Hepatocyte (in vitro differentiated cells): ENCODE results near the gene CMSS1. TPM values are rescaled to one million over a fixed set of nuclear protein-coding genes. Genes with fewer than 3 reads are reported as not detected.

Experiments used
- DNase-seq: peaks from one replicate; pipeline ENCODE4 v3.0.0-alpha.2; 2016; ENCODE audit warnings: low spot score
- H2AFZ ChIP-seq: fragments of 200-600 bp; sonication (generic); 2 replicates; pipeline ENCODE4 v1.6.0; 2016; ENCODE audit warnings: antibody characterized with exemption, mild to moderate bottlenecking
- H3K27ac ChIP-seq: fragments of 200-600 bp; sonication (generic); 2 replicates; pipeline ENCODE4 v1.5.1; 2016; ENCODE audit warnings: mild to moderate bottlenecking
- H3K27me3 ChIP-seq: fragments of 200-600 bp; sonication (generic); 2 replicates; pipeline ENCODE4 v1.6.1; 2016
- H3K36me3 ChIP-seq: fragments of 200-600 bp; sonication (generic); replicated peaks from 2 replicates; pipeline ENCODE4 v1.5.1; 2016; ENCODE audit warnings: low read depth; ENCODE audit not compliant: insufficient read depth
- H3K4me1 ChIP-seq: fragments of 200-600 bp; sonication (generic); 2 replicates; pipeline ENCODE4 v1.5.1; 2016; ENCODE audit warnings: mild to moderate bottlenecking, moderate library complexity; ENCODE audit not compliant: insufficient read depth
- H3K4me2 ChIP-seq: fragments of 200-600 bp; sonication (generic); 2 replicates; pipeline ENCODE4 v1.6.0; 2016
- H3K4me3 ChIP-seq: fragments of 200-600 bp; sonication (generic); 2 replicates; pipeline ENCODE4 v1.5.1; 2016; ENCODE audit warnings: mild to moderate bottlenecking
- H3K79me2 ChIP-seq: fragments of 200-600 bp; sonication (generic); 2 replicates; pipeline ENCODE4 v1.6.0; 2017; ENCODE audit warnings: mild to moderate bottlenecking
- H3K9me2 ChIP-seq: fragments of 200-600 bp; sonication (generic); replicated peaks from 2 replicates; pipeline ENCODE4 v1.6.0; 2017; ENCODE audit warnings: mild to moderate bottlenecking; ENCODE audit not compliant: insufficient read depth
- H3K9me3 ChIP-seq: fragments of 200-600 bp; sonication (generic); 2 replicates; pipeline ENCODE4 v1.5.1; 2016; ENCODE audit warnings: low read depth, mild to moderate bottlenecking
- H4K20me1 ChIP-seq: fragments of 200-600 bp; sonication (generic); 2 replicates; pipeline ENCODE4 v1.6.0; 2016; ENCODE audit warnings: mild to moderate bottlenecking; ENCODE audit not compliant: insufficient read depth, poor library complexity, severe bottlenecking
- CTCF ChIP-seq: fragments of 200-600 bp; sonication (generic); IDR thresholded peaks from 2 replicates; pipeline ENCODE4 v1.5.1; 2016; ENCODE audit warnings: antibody characterized with exemption, mild to moderate bottlenecking; ENCODE audit not compliant: poor library complexity
- EZH2 ChIP-seq: fragments of 200-600 bp; sonication (generic); IDR thresholded peaks from 2 replicates; pipeline ENCODE4 v1.6.1; 2016; ENCODE audit warnings: antibody characterized with exemption, mild to moderate bottlenecking, borderline replicate concordance
- EZH2phosphoT487 ChIP-seq: fragments of 200-600 bp; sonication (generic); IDR thresholded peaks from one replicate; pipeline ENCODE4 v1.6.1; 2018; ENCODE audit warnings: antibody characterized with exemption, mild to moderate bottlenecking, low read depth, moderate library complexity; ENCODE audit not compliant: unreplicated experiment, severe bottlenecking
- WGBS: methylation state at CpG from one replicate; pipeline ENCODE4 v1.1.6; 2016; ENCODE audit warnings: low lambda C conversion rate; ENCODE audit errors: missing lambda C conversion rate; 5-methylcytosine and 5-hydroxymethylcytosine counted together
- polyA plus RNA-seq: library from polyadenylated mRNA; unstranded; fragments of >200 nt; fragmentation: Nextera tagmentation; extraction: Ambion mirVana; gene quantifications from 2 replicates; pipeline ENCODE4 v1.2.1, GENCODE V29; 2016
- total RNA-seq: library from RNA; depleted of rRNA; stranded (reverse); fragments of >200 nt; gene quantifications from 2 replicates; pipeline ENCODE4 v1.2.3, GENCODE V29; 2014

Gene CMSS1
- total and polyA plus RNA-seq, 2 experiments from 2014 or later, result 11.8 to 17.0 TPM

GRCh38 chr3:99949956-99950670, 132.5 kb downstream of the CMSS1 start:
- Histone ChIP-seq H3K4me1 (peaks cover 35% of the 10 kb centered on the region), H2AFZ (no peak overlapping the region), H3K79me2 (no peaks in the 10 kb centered on the region), H4K20me1 (no peaks in the 10 kb centered on the region), H3K27me3 (no peaks in the 10 kb centered on the region), H3K4me2 (peak overlapping the region; percentile 2), H3K36me3 (no peaks in the 10 kb centered on the region), H3K9me2 (no peaks in the 10 kb centered on the region), H3K4me3 (no peak overlapping the region), H3K27ac (peak overlapping the region; percentile 35), H3K9me3 (no peaks in the 10 kb centered on the region)
- DNase-seq, result no peak
- 87% methylated on average over 5 of the region's 5 CpGs for WGBS
- TF ChIP-seq CTCF, result no peak
- TF ChIP-seq EZH2phosphoT487, result no peak
- TF ChIP-seq EZH2, result no peak

- peaks cover 32% of the 10 kb centered on the region for H3K4me1 ChIP-seq
- no peaks in the 10 kb centered on the region for H3K9me3 ChIP-seq
- no peak overlapping the region for H3K4me2 ChIP-seq
- H3K79me2 ChIP-seq, result no peaks in the 10 kb centered on the region
- no peaks in the 10 kb centered on the region for H3K27me3 ChIP-seq
- H3K36me3 ChIP-seq, result no peaks in the 10 kb centered on the region
- no peak for DNase-seq
- 71% methylated on average over 1 of the region's 1 CpG for WGBS
- H2AFZ ChIP-seq, result no peak overlapping the region
- no peaks in the 10 kb centered on the region for H3K9me2 ChIP-seq
- peak overlapping the region; percentile 35 for H3K27ac ChIP-seq
- TF ChIP-seq EZH2, result no peak
- no peaks in the 10 kb centered on the region for H4K20me1 ChIP-seq
- H3K4me3 ChIP-seq, result no peak overlapping the region
These were observed 133.3 kb downstream of the CMSS1 start for GRCh38 chr3:99950921-99951320.

GRCh38 chr3:99951701-99952100, 134.0 kb downstream of the CMSS1 start:
- Histone ChIP-seq H2AFZ (no peak overlapping the region), H3K4me1 (peaks cover 27% of the 10 kb centered on the region), H3K4me3 (no peak overlapping the region), H3K9me3 (no peaks in the 10 kb centered on the region), H3K79me2 (no peaks in the 10 kb centered on the region), H3K4me2 (no peak overlapping the region), H4K20me1 (no peaks in the 10 kb centered on the region), H3K9me2 (no peaks in the 10 kb centered on the region), H3K36me3 (no peaks in the 10 kb centered on the region), H3K27ac (no peak overlapping the region), H3K27me3 (no peaks in the 10 kb centered on the region)
- TF ChIP-seq EZH2phosphoT487, result no peak
- TF ChIP-seq EZH2, result no peak
- TF ChIP-seq CTCF, result no peak
- no peak for DNase-seq

- Histone ChIP-seq H3K4me3 (no peak overlapping the region), H3K36me3 (no peaks in the 10 kb centered on the region), H3K9me3 (no peaks in the 10 kb centered on the region), H4K20me1 (no peaks in the 10 kb centered on the region), H3K27me3 (no peaks in the 10 kb centered on the region), H3K9me2 (no peaks in the 10 kb centered on the region), H3K4me1 (peaks cover 27% of the 10 kb centered on the region), H3K4me2 (no peak overlapping the region), H3K27ac (no peak overlapping the region), H3K79me2 (no peaks in the 10 kb centered on the region), H2AFZ (no peak overlapping the region)
- 76% methylated on average over 1 of the region's 1 CpG for WGBS
- DNase-seq, result no peak
- no peak for TF ChIP-seq CTCF
These were observed 134.6 kb downstream of the CMSS1 start for GRCh38 chr3:99952306-99952705.
